ENCODE data around the gene ARMCX5.

The ARMCX5 gene

DNA sequence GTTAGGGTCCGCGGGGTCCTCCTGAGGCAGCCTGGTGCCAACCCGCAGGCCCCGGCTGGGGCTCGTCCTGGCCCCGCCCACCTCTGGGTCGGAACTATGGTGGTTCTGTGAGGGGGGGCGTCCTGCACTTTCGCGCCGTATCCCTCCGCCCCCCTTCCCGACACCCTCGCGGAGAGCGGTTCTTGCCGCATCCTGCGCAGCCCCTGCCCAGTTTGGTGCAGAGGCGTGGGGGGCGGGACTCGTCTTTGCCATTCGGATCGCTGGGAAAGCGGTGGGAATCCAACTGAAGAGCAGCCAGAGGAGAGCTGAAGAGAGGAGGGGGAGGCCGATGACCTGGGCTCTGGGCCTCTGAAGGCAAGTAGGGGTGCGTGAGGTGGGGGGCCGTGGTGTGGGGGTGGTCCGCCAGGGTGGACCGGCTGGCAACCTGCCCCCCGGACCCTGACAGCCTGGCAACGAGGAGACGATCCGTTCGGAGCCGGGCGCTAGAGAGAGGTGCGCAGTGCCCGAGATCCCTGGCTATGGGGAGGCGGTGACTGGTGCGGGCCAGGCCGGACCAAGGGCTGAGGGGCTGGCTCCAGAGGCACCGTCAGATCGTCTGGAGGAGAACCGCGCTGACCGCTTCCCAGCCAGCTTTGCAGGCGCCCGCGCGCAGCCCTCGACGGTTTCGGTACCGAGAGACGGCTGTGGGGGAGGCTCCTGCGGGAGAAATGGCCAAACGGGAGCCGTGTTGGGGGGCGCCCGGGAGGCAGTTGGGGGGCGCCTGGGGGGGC, 52.1 kb downstream of the ARMCX5 start, which contains the start of gene GPRASP1:
GPRASP1 (plus strand) TSS at position 242 of the 770 bp plus-strand sequence. CDS start 2,431 bp downstream, outside the sequence.
- peak within 1 kb of the TSS; percentile 38 for H3K4me3 ChIP-seq (ENCODE audit: low read depth, low read length)
- no peaks in the 10 kb centered on the region for H3K36me3 ChIP-seq (ENCODE audit: control insufficient read depth in 2 of 2, insufficient read depth in 1 of 2, low read length in 2 of 2)
- POLR2A ChIA-PET, result no interaction called here
- H3K27ac ChIP-seq (ENCODE audit: extremely low read depth, low read depth, low read length), result no peak within 1 kb of the TSS
- CTCF ChIA-PET, result interaction anchor here (1.0 kb wide), 1 partner anchor 108 kb away, joined by 4 read pairs; no protein-coding TSS in a partner anchor
- no peaks in the 10 kb centered on the region for H3K4me1 ChIP-seq (ENCODE audit: control insufficient read depth, insufficient read depth, low read length)
- H3K9me3 ChIP-seq (ENCODE audit: control insufficient read depth, insufficient read depth, low read depth, low read length), result no peaks in the 10 kb centered on the region
- TF ChIP-seq ZNF391 (tag by site-specific recombination; IDR thresholded peaks at IDR 0.05; ENCODE audit: borderline replicate concordance, low read depth) (no peak), ZBTB20 (tag by site-specific recombination; IDR thresholded peaks at IDR 0.05) (no peak), MEIS1 (CRISPR knock-in tag; IDR thresholded peaks at IDR 0.05; ENCODE audit: borderline replicate concordance) (no peak), ZBTB48 (tag by site-specific recombination; IDR thresholded peaks at IDR 0.05) (no peak), ZNF174 (tag by site-specific recombination; IDR thresholded peaks at IDR 0.05) (no peak), ZNF629 (tag by site-specific recombination; IDR thresholded peaks at IDR 0.05) (no peak), ZNF624 (tag by site-specific recombination; IDR thresholded peaks at IDR 0.05) (no peak), ZNF404 (tag by site-specific recombination; IDR thresholded peaks at IDR 0.05) (no peak), ZNF48 (tag by site-specific recombination; IDR thresholded peaks at IDR 0.05) (no peak), ZNF138 (tag by site-specific recombination; IDR thresholded peaks at IDR 0.05; ENCODE audit: borderline replicate concordance) (no peak), PRDM6 (tag by site-specific recombination; IDR thresholded peaks at IDR 0.05) (no peak), ZNF707 (tag by site-specific recombination; IDR thresholded peaks at IDR 0.05) (no peak), ZNF121 (tag by site-specific recombination; IDR thresholded peaks at IDR 0.05) (no peak), ZNF18 (tag by site-specific recombination; IDR thresholded peaks at IDR 0.05) (no peak), SP3 (tag by site-specific recombination; IDR thresholded peaks at IDR 0.05) (peak; percentile 39), ZNF366 (tag by site-specific recombination; conservative IDR thresholded peaks at IDR 0.05) (no peak), SALL2 (tag by site-specific recombination; IDR thresholded peaks at IDR 0.05; ENCODE audit: borderline replicate concordance) (no peak), KLF9 (tag by site-specific recombination; IDR thresholded peaks at IDR 0.05; ENCODE audit: low read depth) (peak; percentile 26; the same call in 1 of the 2 replicates), ZNF266 (tag by site-specific recombination; IDR thresholded peaks at IDR 0.05; ENCODE audit: low read depth) (no peak), ZNF518A (tag by site-specific recombination; conservative IDR thresholded peaks at IDR 0.05; ENCODE audit: low read depth) (no peak), ZNF664 (tag by site-specific recombination; IDR thresholded peaks at IDR 0.05) (no peak), ZNF626 (tag by site-specific recombination; IDR thresholded peaks at IDR 0.05) (no peak), ZNF37A (tag by site-specific recombination; IDR thresholded peaks at IDR 0.05) (no peak), ZXDB (tag by site-specific recombination; IDR thresholded peaks at IDR 0.05) (peak; percentile 31; the same call in 1 of the 2 replicates)
- TF ChIP-seq, protein P1, sequence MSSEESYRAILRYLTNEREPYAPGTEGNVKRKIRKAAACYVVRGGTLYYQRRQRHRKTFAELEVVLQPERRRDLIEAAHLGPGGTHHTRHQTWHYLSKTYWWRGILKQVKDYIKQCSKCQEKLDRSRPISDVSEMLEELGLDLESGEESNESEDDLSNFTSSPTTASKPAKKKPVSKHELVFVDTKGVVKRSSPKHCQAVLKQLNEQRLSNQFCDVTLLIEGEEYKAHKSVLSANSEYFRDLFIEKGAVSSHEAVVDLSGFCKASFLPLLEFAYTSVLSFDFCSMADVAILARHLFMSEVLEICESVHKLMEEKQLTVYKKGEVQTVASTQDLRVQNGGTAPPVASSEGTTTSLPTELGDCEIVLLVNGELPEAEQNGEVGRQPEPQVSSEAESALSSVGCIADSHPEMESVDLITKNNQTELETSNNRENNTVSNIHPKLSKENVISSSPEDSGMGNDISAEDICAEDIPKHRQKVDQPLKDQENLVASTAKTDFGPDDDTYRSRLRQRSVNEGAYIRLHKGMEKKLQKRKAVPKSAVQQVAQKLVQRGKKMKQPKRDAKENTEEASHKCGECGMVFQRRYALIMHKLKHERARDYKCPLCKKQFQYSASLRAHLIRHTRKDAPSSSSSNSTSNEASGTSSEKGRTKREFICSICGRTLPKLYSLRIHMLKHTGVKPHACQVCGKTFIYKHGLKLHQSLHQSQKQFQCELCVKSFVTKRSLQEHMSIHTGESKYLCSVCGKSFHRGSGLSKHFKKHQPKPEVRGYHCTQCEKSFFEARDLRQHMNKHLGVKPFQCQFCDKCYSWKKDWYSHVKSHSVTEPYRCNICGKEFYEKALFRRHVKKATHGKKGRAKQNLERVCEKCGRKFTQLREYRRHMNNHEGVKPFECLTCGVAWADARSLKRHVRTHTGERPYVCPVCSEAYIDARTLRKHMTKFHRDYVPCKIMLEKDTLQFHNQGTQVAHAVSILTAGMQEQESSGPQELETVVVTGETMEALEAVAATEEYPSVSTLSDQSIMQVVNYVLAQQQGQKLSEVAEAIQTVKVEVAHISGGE (tag by site-specific recombination; conservative IDR thresholded peaks at IDR 0.05; ENCODE audit: low read depth), result no peak
- TF ChIP-seq, protein P2, sequence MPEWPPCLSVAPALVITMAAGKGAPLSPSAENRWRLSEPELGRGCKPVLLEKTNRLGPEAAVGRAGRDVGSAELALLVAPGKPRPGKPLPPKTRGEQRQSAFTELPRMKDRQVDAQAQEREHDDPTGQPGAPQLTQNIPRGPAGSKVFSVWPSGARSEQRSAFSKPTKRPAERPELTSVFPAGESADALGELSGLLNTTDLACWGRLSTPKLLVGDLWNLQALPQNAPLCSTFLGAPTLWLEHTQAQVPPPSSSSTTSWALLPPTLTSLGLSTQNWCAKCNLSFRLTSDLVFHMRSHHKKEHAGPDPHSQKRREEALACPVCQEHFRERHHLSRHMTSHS (tag by site-specific recombination; IDR thresholded peaks at IDR 0.05), result no peak
